ENCODE data around the gene PLOD2. TPM values are rescaled to one million over a fixed set of nuclear protein-coding genes. Genes with fewer than 3 reads are reported as not detected.

PLOD2 gene
- total RNA-seq, 2 experiments from 2014 or later: not detected

DNA sequence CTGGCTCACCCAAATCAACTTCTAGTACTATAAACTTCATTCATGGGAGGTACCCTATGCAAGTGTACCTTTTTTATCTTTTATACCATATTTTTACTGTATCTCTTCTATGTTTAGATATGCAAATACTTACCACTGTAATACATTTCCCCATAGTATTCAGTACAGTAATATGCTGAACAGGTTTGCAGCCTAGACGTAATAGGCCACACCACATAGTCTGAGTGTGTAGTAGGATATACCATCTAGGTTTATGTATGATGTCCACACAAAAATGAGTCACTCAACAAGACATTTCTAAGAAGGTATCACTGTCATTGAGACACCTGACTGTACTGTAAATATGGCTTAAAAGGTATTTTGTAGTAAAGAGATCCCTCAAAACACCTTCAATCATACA lies 124.7 kb downstream of the PLOD2 start:
- intact Hi-C loops (cut with DNase I, micrococcal nuclease): no loop called here
- no peaks in the 10 kb centered on the region for H3K27me3 ChIP-seq (ENCODE audit: control insufficient read depth in 1 of 2, insufficient read depth in 2 of 2, low read length in 2 of 2)
- H3K36me3 Mint-ChIP-seq (ENCODE audit: low read depth): no peaks in the 10 kb centered on the region
- POLR2A ChIA-PET: no interaction called here
- H3K27ac ChIP-seq (ENCODE audit: low read depth in 1 of 2, low read length in 2 of 2): no peak overlapping the region
- CTCF ChIA-PET: interaction anchor here (1.1 kb wide), 1 partner anchor 24 kb away, joined by 3 read pairs; no protein-coding TSS in a partner anchor
- ATAC-seq (ENCODE audit: poor library complexity): no peak
- no peak overlapping the region for H3K27ac Mint-ChIP-seq
- no peaks in the 10 kb centered on the region for H3K4me1 ChIP-seq (ENCODE audit: insufficient read depth, low read length)
- peaks cover 0 to 4% of the 10 kb centered on the region in 2 experiments for H3K9me3 ChIP-seq (ENCODE audit: control insufficient read depth in 1 of 2, insufficient read depth in 1 of 2, low read length in 2 of 2)
- no peak overlapping the region for H3K4me3 Mint-ChIP-seq
- no peaks in the 10 kb centered on the region for H3K4me1 Mint-ChIP-seq (ENCODE audit: low read depth)
- H3K9me3 Mint-ChIP-seq: peaks cover 5% of the 10 kb centered on the region
- no peaks in the 10 kb centered on the region for H3K36me3 ChIP-seq (ENCODE audit: insufficient read depth, low read length)
- DNase-seq: no peak
- TF ChIP-seq, protein P1, sequence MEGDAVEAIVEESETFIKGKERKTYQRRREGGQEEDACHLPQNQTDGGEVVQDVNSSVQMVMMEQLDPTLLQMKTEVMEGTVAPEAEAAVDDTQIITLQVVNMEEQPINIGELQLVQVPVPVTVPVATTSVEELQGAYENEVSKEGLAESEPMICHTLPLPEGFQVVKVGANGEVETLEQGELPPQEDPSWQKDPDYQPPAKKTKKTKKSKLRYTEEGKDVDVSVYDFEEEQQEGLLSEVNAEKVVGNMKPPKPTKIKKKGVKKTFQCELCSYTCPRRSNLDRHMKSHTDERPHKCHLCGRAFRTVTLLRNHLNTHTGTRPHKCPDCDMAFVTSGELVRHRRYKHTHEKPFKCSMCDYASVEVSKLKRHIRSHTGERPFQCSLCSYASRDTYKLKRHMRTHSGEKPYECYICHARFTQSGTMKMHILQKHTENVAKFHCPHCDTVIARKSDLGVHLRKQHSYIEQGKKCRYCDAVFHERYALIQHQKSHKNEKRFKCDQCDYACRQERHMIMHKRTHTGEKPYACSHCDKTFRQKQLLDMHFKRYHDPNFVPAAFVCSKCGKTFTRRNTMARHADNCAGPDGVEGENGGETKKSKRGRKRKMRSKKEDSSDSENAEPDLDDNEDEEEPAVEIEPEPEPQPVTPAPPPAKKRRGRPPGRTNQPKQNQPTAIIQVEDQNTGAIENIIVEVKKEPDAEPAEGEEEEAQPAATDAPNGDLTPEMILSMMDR (IDR thresholded peaks at IDR 0.05): no peak
- no peak overlapping the region for H3K4me3 ChIP-seq (ENCODE audit: low read length)
- no peaks in the 10 kb centered on the region for H3K27me3 Mint-ChIP-seq

DNA sequence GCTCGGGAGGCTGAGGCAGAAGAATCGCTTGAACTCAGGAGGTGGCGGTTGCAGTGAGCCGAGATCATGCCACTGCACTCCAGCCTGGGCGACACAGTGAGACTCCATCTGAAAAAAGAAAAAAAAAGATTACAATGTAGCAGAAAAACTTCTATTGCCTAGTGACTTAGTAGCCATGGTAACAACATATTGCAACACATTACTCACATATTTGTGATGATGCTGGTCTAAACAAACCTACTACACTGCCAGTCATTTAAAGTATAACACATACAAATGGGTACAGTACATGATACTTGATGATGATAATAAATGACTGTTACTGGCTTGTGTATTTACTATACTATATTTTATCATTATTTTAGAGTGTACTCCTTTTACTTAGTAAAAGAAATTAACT lies 125.6 kb downstream of the PLOD2 start:
- intact Hi-C loops (cut with DNase I, micrococcal nuclease): no loop called here
- no peaks in the 10 kb centered on the region for H3K27me3 Mint-ChIP-seq
- no peaks in the 10 kb centered on the region for H3K36me3 ChIP-seq (ENCODE audit: insufficient read depth, low read length)
- no peaks in the 10 kb centered on the region for H3K4me1 Mint-ChIP-seq (ENCODE audit: low read depth)
- DNase-seq (no peak), ATAC-seq (ENCODE audit: poor library complexity) (no peak)
- H3K4me1 ChIP-seq (ENCODE audit: insufficient read depth, low read length): no peaks in the 10 kb centered on the region
- H3K27me3 ChIP-seq (ENCODE audit: control insufficient read depth in 1 of 2, insufficient read depth in 2 of 2, low read length in 2 of 2): no peaks in the 10 kb centered on the region
- no peak overlapping the region for H3K4me3 Mint-ChIP-seq
- ChIA-PET POLR2A (no interaction called here), CTCF (no interaction called here)
- H3K27ac ChIP-seq (ENCODE audit: low read depth in 1 of 2, low read length in 2 of 2): no peak overlapping the region
- H3K9me3 ChIP-seq (ENCODE audit: control insufficient read depth in 1 of 2, insufficient read depth in 1 of 2, low read length in 2 of 2): peaks cover 0 to 4% of the 10 kb centered on the region in 2 experiments
- no peak overlapping the region for H3K27ac Mint-ChIP-seq
- no peaks in the 10 kb centered on the region for H3K36me3 Mint-ChIP-seq (ENCODE audit: low read depth)
- no peak overlapping the region for H3K4me3 ChIP-seq (ENCODE audit: low read length)
- peaks cover 9% of the 10 kb centered on the region for H3K9me3 Mint-ChIP-seq
- TF ChIP-seq, protein P1 (IDR thresholded peaks at IDR 0.05): no peak

DNA sequence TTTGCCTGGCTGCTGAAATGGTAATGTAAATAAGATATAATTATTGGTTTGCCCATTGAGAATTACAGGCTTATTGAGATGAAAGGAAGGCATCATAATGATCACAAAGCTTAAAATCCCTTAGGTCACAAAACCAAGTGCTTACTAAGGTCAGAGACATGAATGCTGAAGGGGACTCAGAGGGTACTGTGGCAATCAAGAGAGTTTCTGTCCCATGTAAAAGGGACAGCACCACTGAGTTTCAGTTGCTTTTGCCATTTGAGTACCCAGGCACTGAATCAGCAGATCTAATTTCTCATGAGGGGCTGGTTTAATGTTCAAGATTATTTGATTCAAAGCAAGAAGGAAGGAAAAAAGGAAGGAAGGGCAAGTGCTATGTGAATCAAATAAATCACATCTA lies 127.0 kb downstream of the PLOD2 start:
- Histone ChIP-seq H3K27me3 (ENCODE audit: control insufficient read depth in 1 of 2, insufficient read depth in 2 of 2, low read length in 2 of 2) (no peaks in the 10 kb centered on the region), H3K4me1 (ENCODE audit: insufficient read depth, low read length) (no peaks in the 10 kb centered on the region), H3K27ac (ENCODE audit: low read depth in 1 of 2, low read length in 2 of 2) (no peak overlapping the region), H3K9me3 (ENCODE audit: control insufficient read depth in 1 of 2, insufficient read depth in 1 of 2, low read length in 2 of 2) (peaks cover 0 to 4% of the 10 kb centered on the region in 2 experiments), H3K4me3 (ENCODE audit: low read length) (no peak overlapping the region), H3K36me3 (ENCODE audit: insufficient read depth, low read length) (no peaks in the 10 kb centered on the region)
- peaks cover 11% of the 10 kb centered on the region for H3K9me3 Mint-ChIP-seq
- no peaks in the 10 kb centered on the region for H3K27me3 Mint-ChIP-seq
- intact Hi-C loops (cut with DNase I, micrococcal nuclease): no loop called here
- POLR2A ChIA-PET: no interaction called here
- H3K36me3 Mint-ChIP-seq (ENCODE audit: low read depth): no peaks in the 10 kb centered on the region
- no peak overlapping the region for H3K27ac Mint-ChIP-seq
- ATAC-seq (ENCODE audit: poor library complexity): no peak
- H3K4me3 Mint-ChIP-seq: no peak overlapping the region
- CTCF ChIA-PET: no interaction called here
- TF ChIP-seq, protein P1 (IDR thresholded peaks at IDR 0.05): no peak
- no peaks in the 10 kb centered on the region for H3K4me1 Mint-ChIP-seq (ENCODE audit: low read depth)
- DNase-seq: no peak
